DND-41 (cell line): ENCODE measurements around the gene KDM5C.

ENCODE experiments used
- CTCF ChIP-seq: IDR thresholded peaks from 2 replicates; pipeline ENCODE4 v1.5.1; 2012; ENCODE audit warnings: borderline replicate concordance, low read length, moderate library complexity, mild to moderate bottlenecking; ENCODE audit not compliant: poor library complexity, severe bottlenecking; ENCODE audit errors: extremely low read depth
- EZH2 ChIP-seq: IDR thresholded peaks from 3 replicates; pipeline ENCODE4 v1.6.1; 2012; ENCODE audit warnings: borderline replicate concordance, low read depth, mild to moderate bottlenecking, moderate library complexity, low read length, inconsistent platforms; ENCODE audit not compliant: severe bottlenecking

GRCh38 chrX:53265771-53266574, 41.0 kb upstream of the KDM5C start:
- TF ChIP-seq CTCF: no peak
- no peak for TF ChIP-seq EZH2
